MM.1S (cell line): Measurements from ENCODE around the gene COMP.

Experiments used
- DNase-seq: peaks from one replicate; pipeline ENCODE4 v3.0.0-alpha.2; 2015
- H2AFZ ChIP-seq: fragments of 300-600 bp; sonication (generic); 2 replicates; pipeline ENCODE4 v1.6.0; 2016; ENCODE audit warnings: antibody characterized with exemption, low read length
- H3F3A ChIP-seq: fragments of 300-600 bp; sonication (generic); 2 replicates; pipeline ENCODE4 v1.6.1; 2016; ENCODE audit warnings: mild to moderate bottlenecking, antibody characterized with exemption, low read length, moderate library complexity, mixed read lengths; ENCODE audit not compliant: insufficient read depth
- H3K27ac ChIP-seq: fragments of 300-600 bp; sonication (generic); 2 replicates; pipeline ENCODE4 v1.5.1; 2016; ENCODE audit warnings: mild to moderate bottlenecking, low read length
- H3K27me3 ChIP-seq: fragments of 300-600 bp; sonication (generic); replicated peaks from 2 replicates; pipeline ENCODE4 v1.6.0; 2016; ENCODE audit warnings: low read length; ENCODE audit not compliant: insufficient read depth
- H3K36me3 ChIP-seq: fragments of 300-600 bp; sonication (generic); replicated peaks from 2 replicates; pipeline ENCODE4 v1.6.1; 2016; ENCODE audit warnings: mild to moderate bottlenecking, low read length, mixed read lengths; ENCODE audit not compliant: insufficient read depth
- H3K4me1 ChIP-seq: fragments of 300-600 bp; sonication (generic); 2 replicates; pipeline ENCODE4 v1.6.1; 2016; ENCODE audit warnings: low read length, mixed read lengths
- H3K4me2 ChIP-seq: fragments of 300-600 bp; sonication (generic); 2 replicates; pipeline ENCODE4 v1.6.0; 2016; ENCODE audit warnings: low read depth, low read length
- H3K4me3 ChIP-seq: fragments of 300-600 bp; sonication (generic); 2 replicates; pipeline ENCODE4 v1.5.1; 2016; ENCODE audit warnings: low read length, mixed read lengths
- H3K79me2 ChIP-seq: fragments of 300-600 bp; sonication (generic); 2 replicates; pipeline ENCODE4 v1.6.1; 2016; ENCODE audit warnings: mixed run types, low read length, mixed read lengths
- H3K9ac ChIP-seq: fragments of 300-600 bp; sonication (generic); 2 replicates; pipeline ENCODE4 v1.6.1; 2016; ENCODE audit warnings: low read length, mixed read lengths
- H3K9me2 ChIP-seq: fragments of 300-600 bp; sonication (generic); replicated peaks from 2 replicates; pipeline ENCODE4 v1.6.1; 2016; ENCODE audit warnings: mild to moderate bottlenecking, low read length, mixed read lengths; ENCODE audit not compliant: insufficient read depth
- H3K9me3 ChIP-seq: fragments of 300-600 bp; sonication (generic); replicated peaks from 2 replicates; pipeline ENCODE4 v1.6.1; 2016; ENCODE audit warnings: mild to moderate bottlenecking, low read length, mixed read lengths; ENCODE audit not compliant: insufficient read depth
- H4K20me1 ChIP-seq: fragments of 300-600 bp; sonication (generic); 2 replicates; pipeline ENCODE4 v1.6.1; 2016; ENCODE audit warnings: mild to moderate bottlenecking, low read length, moderate library complexity, mixed read lengths; ENCODE audit not compliant: insufficient read depth
- EZH2 ChIP-seq: fragments of 300-600 bp; sonication (generic); optimal IDR thresholded peaks from 2 replicates; pipeline ENCODE3; 2017; ENCODE audit warnings: low read depth, mild to moderate bottlenecking, antibody characterized with exemption, low read length, mixed read lengths
- EZH2phosphoT487 ChIP-seq: fragments of 300-600 bp; sonication (generic); IDR thresholded peaks from 2 replicates; pipeline ENCODE4 v1.6.1; 2018; ENCODE audit warnings: antibody characterized with exemption, low read length
- TF ChIP-seq, protein P1 (sequence below): fragments of 300-600 bp; sonication (generic); IDR thresholded peaks from 2 replicates; pipeline ENCODE4 v1.5.1; 2016; ENCODE audit warnings: antibody characterized with exemption, low read length, mixed read lengths

Gene COMP

DNA sequence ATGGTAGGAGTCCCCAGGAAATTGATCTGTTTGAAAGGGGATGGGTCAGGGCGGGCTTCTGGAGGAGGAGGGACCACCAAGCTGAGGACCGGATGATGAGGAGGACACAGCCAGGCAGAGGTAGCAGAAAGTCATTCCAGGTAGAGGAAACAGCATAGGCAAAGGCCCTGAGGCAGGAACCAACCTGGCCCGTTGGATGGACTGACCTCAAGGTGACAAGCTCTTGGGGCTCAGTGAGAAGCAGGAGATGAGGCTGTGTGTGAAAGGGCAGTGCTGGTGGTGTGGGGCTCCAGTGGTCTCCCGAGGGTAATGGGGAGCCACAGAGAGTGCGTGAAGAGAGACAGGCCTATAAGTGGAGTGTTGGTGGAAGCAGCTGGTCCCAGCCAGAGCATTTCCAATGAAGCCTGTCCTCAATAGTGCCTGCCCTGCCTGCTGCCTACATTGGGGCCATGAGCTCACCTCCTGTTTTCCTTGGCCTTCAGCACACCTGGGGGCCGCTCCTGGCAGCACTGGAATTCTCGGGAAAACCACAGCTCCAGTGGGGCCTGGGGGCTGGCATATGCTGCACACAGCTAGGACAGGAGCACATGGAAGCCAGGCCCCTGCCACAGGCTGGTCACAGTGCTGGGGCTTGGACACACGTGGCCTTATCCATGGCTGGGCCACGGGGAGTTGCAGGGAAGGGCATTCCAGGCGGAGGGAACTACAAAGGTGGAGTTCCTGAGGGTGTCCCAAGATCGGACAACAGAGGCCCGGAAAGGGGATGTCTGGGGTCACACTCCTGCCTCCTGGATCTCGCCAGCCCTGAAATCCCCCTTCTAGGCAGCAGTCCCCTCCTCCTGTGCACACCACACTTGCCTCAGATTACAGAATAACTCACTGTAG lies 2.3 kb upstream of the COMP start:
- H3K4me3 ChIP-seq, result no peak overlapping the region
- no peaks in the 10 kb centered on the region for H3K79me2 ChIP-seq
- no peaks in the 10 kb centered on the region for H3K9me3 ChIP-seq
- H4K20me1 ChIP-seq, result no peaks in the 10 kb centered on the region
- DNase-seq, result no peak
- no peak for TF ChIP-seq EZH2
- TF ChIP-seq, protein P1, sequence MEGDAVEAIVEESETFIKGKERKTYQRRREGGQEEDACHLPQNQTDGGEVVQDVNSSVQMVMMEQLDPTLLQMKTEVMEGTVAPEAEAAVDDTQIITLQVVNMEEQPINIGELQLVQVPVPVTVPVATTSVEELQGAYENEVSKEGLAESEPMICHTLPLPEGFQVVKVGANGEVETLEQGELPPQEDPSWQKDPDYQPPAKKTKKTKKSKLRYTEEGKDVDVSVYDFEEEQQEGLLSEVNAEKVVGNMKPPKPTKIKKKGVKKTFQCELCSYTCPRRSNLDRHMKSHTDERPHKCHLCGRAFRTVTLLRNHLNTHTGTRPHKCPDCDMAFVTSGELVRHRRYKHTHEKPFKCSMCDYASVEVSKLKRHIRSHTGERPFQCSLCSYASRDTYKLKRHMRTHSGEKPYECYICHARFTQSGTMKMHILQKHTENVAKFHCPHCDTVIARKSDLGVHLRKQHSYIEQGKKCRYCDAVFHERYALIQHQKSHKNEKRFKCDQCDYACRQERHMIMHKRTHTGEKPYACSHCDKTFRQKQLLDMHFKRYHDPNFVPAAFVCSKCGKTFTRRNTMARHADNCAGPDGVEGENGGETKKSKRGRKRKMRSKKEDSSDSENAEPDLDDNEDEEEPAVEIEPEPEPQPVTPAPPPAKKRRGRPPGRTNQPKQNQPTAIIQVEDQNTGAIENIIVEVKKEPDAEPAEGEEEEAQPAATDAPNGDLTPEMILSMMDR, result no peak
- TF ChIP-seq EZH2phosphoT487, result no peak
- no peaks in the 10 kb centered on the region for H3K9me2 ChIP-seq
- no peaks in the 10 kb centered on the region for H3K36me3 ChIP-seq
- H3K4me2 ChIP-seq, result no peak overlapping the region
- peaks cover 88% of the 10 kb centered on the region for H3K27me3 ChIP-seq
- no peak overlapping the region for H3K27ac ChIP-seq
- H2AFZ ChIP-seq, result no peak overlapping the region
- no peak overlapping the region for H3K9ac ChIP-seq
- H3F3A ChIP-seq, result no peaks in the 10 kb centered on the region
- no peaks in the 10 kb centered on the region for H3K4me1 ChIP-seq

DNA sequence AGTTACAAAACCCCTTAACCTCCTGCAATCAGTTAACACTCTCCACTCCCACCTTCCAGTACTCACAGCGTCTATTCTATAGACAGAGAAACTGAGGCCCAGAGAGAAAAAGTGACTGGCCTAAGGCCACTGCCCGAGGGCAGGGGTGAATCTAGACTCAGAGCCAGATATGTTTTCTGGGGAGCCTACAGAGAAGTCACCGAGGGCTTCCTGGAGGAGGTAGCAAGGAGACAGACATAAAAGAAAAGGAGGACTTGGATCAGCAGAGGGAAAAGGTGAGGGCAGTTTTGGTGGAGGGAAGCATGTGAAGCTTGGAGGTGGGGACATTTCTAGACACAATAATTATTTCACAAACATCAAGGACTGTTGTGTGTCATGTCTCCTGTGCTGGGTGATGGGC lies 1.6 kb upstream of the COMP start:
- Histone ChIP-seq H3K9me2 (no peaks in the 10 kb centered on the region), H4K20me1 (no peaks in the 10 kb centered on the region), H3K9ac (no peak overlapping the region), H3K4me2 (no peak overlapping the region), H3K79me2 (no peaks in the 10 kb centered on the region), H3F3A (no peaks in the 10 kb centered on the region), H3K4me3 (no peak overlapping the region), H3K27ac (no peak overlapping the region), H2AFZ (no peak overlapping the region), H3K36me3 (no peaks in the 10 kb centered on the region), H3K27me3 (peaks cover 84% of the 10 kb centered on the region), H3K9me3 (no peaks in the 10 kb centered on the region), H3K4me1 (no peaks in the 10 kb centered on the region)
- no peak for DNase-seq
- TF ChIP-seq EZH2 (no peak), EZH2phosphoT487 (no peak)
- TF ChIP-seq, protein P1, result no peak

DNA sequence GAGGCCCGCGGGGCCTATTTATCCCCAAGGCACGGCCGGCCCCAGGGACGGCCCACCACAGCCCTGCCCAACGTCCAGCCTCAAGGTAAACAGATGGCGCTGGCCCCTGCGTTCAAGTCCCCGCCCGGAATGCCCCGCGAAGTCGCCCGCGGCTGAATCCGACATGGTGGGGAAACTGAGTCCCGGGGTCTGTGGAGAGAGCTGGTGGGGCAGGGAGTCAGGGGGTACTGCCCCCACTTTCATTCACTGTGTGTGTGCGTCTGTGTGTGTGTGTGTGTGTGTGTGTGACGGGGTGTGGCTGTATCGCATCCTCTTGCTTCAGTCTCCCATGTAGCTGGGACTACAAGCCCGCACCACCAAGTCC lies 192 bp upstream of the COMP start:
- Histone ChIP-seq H3K9me3 (no peaks in the 10 kb centered on the region), H3K27ac (no peak overlapping the region), H3K79me2 (no peaks in the 10 kb centered on the region), H3K36me3 (no peaks in the 10 kb centered on the region), H3K4me1 (no peaks in the 10 kb centered on the region), H3K4me2 (no peak overlapping the region), H3K4me3 (no peak overlapping the region), H3K9me2 (no peaks in the 10 kb centered on the region), H3K9ac (no peak overlapping the region), H4K20me1 (no peaks in the 10 kb centered on the region), H3K27me3 (peaks cover 73% of the 10 kb centered on the region), H3F3A (no peaks in the 10 kb centered on the region), H2AFZ (no peak overlapping the region)
- TF ChIP-seq, protein P1, result no peak
- TF ChIP-seq EZH2phosphoT487, result no peak
- TF ChIP-seq EZH2, result no peak
- no peak for DNase-seq
